ENCODE results near the gene CD47.

DNA sequence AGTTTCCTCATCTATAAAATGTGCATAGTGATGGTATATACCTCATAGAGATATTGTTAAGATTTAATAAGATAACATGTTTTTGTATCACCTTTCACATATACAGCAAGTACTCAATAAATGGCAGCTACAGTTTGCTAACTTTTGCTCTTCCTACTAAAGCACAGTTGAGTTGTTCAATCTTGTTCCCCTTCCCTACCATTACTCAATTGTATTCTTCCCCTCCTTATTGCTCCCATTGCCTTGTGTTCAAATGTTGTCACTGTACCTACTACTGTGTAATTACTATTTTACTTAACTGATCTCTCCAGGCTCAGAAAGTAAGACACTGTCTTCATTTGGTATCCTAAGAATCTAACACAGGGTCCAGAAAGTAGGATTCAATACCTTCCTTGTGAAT, 5.5 kb downstream of the CD47 start:
- TF ChIP-seq, protein P1, sequence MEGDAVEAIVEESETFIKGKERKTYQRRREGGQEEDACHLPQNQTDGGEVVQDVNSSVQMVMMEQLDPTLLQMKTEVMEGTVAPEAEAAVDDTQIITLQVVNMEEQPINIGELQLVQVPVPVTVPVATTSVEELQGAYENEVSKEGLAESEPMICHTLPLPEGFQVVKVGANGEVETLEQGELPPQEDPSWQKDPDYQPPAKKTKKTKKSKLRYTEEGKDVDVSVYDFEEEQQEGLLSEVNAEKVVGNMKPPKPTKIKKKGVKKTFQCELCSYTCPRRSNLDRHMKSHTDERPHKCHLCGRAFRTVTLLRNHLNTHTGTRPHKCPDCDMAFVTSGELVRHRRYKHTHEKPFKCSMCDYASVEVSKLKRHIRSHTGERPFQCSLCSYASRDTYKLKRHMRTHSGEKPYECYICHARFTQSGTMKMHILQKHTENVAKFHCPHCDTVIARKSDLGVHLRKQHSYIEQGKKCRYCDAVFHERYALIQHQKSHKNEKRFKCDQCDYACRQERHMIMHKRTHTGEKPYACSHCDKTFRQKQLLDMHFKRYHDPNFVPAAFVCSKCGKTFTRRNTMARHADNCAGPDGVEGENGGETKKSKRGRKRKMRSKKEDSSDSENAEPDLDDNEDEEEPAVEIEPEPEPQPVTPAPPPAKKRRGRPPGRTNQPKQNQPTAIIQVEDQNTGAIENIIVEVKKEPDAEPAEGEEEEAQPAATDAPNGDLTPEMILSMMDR (conservative IDR thresholded peaks at IDR 0.05; ENCODE audit: low read depth, low read length), result no peak
- TF ChIP-seq EZH2 (IDR thresholded peaks at IDR 0.05; ENCODE audit: low read length, unreplicated experiment), result no peak
- TF ChIP-seq EZH2phosphoT487 (IDR thresholded peaks at IDR 0.05; ENCODE audit: borderline replicate concordance, low read length), result no peak

All from PC-3 (cell line).